Measurements from ENCODE around the gene GTF2B.
"Not testable (repeated sequence)": the region's sequence is repeated elsewhere in the genome, so short reads cannot be mapped to it uniquely, and the experiment has no call there.

The GTF2B gene, protein sequence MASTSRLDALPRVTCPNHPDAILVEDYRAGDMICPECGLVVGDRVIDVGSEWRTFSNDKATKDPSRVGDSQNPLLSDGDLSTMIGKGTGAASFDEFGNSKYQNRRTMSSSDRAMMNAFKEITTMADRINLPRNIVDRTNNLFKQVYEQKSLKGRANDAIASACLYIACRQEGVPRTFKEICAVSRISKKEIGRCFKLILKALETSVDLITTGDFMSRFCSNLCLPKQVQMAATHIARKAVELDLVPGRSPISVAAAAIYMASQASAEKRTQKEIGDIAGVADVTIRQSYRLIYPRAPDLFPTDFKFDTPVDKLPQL

DNA sequence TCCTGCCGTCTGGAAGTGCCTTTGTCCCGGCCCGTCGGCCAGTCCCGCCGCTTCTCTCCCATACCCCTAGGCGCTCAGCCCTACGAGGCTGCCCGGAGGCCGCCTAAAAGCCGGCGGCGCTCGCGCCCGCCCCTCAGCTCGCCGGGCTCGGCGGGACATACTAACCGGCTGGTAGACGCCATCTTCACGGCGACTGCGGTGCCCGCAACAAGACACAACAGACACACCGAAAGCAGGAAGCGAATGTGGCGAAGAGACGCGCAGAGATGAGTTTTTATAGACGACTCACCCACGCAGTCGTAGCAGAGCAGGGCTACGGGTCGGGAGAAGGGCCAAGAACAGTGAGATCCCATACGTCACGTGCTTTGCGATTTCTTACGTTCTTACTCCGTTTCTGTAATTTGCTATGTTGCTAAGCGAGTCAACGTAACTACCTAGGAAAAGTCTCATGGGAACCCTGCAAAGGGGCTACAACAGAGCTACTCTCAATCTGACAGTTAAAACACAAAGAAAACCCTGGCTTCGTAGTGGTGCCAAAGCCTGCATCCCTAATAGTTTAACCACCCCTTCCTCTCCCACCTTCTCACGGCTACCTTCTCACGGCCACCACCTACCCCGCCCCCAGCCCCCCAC is at the start of gene GTF2B:
Gene GTF2B (minus strand): TSS at position 250 of the 633 bp plus-strand sequence. CDS start 68 bp downstream, at position 182.
- H3K27ac ChIP-seq (ENCODE audit: low read length) = peak within 1 kb of the TSS; percentile 94
- peaks cover 4 to 8% of the 10 kb centered on the region in 2 donors for H3K36me3 ChIP-seq (ENCODE audit: control insufficient read depth in 1 of 2, insufficient read depth in 2 of 2, low read length in 2 of 2)
- peaks cover 14 to 18% of the 10 kb centered on the region in 2 donors for H3K4me1 ChIP-seq (ENCODE audit: control insufficient read depth in 1 of 2, insufficient read depth in 2 of 2, low read length in 2 of 2)
- H3K27me3 ChIP-seq (ENCODE audit: low read depth, low read length) = no peaks in the 10 kb centered on the region
- no peaks in the 10 kb centered on the region for H3K9me3 ChIP-seq (ENCODE audit: control insufficient read depth in 1 of 2, low read length in 2 of 2)
- peak within 1 kb of the TSS; percentile 92 to 97 for H3K4me3 ChIP-seq (ENCODE audit: low read depth in 1 of 2, low read length in 2 of 2)

DNA sequence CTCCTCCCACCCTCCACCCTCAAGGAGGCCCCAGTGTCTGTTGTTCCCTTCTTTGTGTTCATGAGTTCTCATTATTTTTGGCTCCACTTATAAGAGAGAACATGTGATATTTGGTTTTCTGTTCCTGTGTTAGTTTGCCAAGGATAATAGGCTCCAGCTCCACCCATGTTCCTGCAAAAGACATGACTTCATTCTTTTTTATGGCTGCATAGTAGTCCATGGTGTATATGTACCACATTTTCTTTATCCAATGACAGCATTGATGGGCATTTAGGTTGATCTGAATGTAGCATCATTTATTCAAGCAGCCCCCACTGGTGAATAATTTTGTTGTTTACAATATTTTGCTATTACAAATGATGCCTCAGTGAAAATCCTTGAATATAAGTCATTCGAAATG is 47.2 kb upstream of the GTF2B start:
- H3K4me3 ChIP-seq (ENCODE audit: low read depth in 1 of 2, low read length in 2 of 2); H3K4me1 ChIP-seq (ENCODE audit: control insufficient read depth in 1 of 2, insufficient read depth in 2 of 2, low read length in 2 of 2); H3K27me3 ChIP-seq (ENCODE audit: low read depth, low read length); H3K27ac ChIP-seq (ENCODE audit: low read length); H3K9me3 ChIP-seq (ENCODE audit: control insufficient read depth in 1 of 2, low read length in 2 of 2): not testable (repeated sequence)
- peaks cover 31 to 45% of the 10 kb centered on the region in 2 donors for H3K36me3 ChIP-seq (ENCODE audit: control insufficient read depth in 1 of 2, insufficient read depth in 2 of 2, low read length in 2 of 2)

DNA sequence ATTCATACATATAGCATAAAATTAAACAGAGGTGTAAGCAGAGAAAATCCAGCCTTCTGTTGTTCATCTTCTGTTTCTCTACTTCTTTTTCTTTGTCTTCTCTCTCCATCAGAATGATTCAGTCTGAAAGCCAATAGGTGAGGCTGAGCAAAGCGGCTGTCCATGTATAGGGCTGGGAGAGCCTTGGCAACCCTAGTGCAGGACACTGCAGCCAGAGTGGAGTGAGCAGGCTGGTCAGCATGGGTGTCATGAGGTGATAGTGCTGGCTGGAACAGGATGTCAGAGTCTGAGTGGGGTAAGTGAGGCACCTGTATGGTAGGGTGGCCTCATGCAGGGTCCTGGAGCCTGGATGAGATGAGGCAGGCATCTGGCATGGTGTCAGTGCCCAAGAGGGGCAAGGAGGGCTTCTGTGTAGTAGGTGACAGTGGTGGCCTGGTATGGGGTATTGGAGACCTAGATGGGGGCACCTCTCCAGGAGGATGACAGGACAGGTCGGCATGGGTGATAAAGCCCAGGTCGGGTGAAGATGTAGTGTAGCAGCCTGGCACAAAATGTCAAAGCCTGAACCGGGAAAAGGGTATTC is 45.5 kb upstream of the GTF2B start:
- Histone ChIP-seq H3K27me3 (ENCODE audit: low read depth, low read length) (no peaks in the 10 kb centered on the region), H3K9me3 (ENCODE audit: control insufficient read depth in 1 of 2, low read length in 2 of 2) (no peaks in the 10 kb centered on the region), H3K27ac (ENCODE audit: low read length) (no peak overlapping the region), H3K4me3 (ENCODE audit: low read depth in 1 of 2, low read length in 2 of 2) (no peak overlapping the region), H3K4me1 (ENCODE audit: control insufficient read depth in 1 of 2, insufficient read depth in 2 of 2, low read length in 2 of 2) (peaks cover 0 to 3% of the 10 kb centered on the region in 2 donors), H3K36me3 (ENCODE audit: control insufficient read depth in 1 of 2, insufficient read depth in 2 of 2, low read length in 2 of 2) (peaks cover 29 to 48% of the 10 kb centered on the region in 2 donors)

DNA sequence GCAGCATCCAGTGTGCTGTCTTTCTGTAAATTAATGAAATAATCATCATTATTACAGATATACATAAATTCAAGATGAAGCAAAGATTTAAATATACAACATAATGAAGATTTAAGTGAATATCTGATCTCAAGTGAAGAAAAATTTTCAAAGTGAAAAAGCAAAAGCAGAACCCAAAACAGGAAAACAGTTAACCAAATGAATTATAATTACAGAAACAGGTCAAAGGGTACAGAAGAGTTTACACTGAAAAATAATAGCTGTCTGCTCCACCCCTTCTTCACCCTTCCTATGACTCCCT is 44.8 kb upstream of the GTF2B start:
- Histone ChIP-seq H3K27ac (ENCODE audit: low read length) (no peak overlapping the region), H3K36me3 (ENCODE audit: control insufficient read depth in 1 of 2, insufficient read depth in 2 of 2, low read length in 2 of 2) (peaks cover 29 to 49% of the 10 kb centered on the region in 2 donors)

DNA sequence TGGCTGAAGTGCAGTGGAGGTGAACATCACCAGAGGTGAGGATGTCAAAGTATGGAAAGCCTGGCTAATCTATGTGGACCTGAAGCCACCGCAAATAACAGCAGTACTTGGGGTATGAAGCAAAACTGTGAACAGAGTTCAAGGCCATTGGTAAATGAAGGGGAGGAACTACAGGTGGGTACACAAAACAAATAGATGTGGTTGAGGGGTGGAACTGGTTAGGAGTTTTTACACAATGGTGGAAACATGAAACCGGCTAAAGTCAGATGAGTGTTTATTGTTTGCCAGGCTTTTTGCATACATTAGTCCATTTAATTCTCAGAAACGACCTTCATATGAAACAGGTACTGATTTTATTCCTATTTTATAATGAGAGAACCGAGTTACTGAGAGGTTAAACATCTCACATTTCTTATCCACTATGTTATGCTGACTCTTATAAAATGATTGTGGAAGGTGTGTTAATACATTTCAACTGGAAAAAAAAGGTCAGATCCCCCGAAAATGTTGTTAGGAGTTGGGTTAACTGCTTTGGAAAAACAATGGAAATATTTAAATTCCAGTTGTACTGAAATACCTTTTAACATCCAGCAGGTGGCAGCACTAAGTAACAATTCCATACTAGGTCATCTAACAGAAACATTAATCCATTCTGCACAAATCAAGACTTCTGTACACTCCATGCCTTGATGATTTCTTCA is 44.3 kb upstream of the GTF2B start:
- H3K4me1 ChIP-seq (ENCODE audit: control insufficient read depth in 1 of 2, insufficient read depth in 2 of 2, low read length in 2 of 2) = peaks cover 0 to 3% of the 10 kb centered on the region in 2 donors
- H3K27me3 ChIP-seq (ENCODE audit: low read depth, low read length) = no peaks in the 10 kb centered on the region
- peaks cover 29 to 53% of the 10 kb centered on the region in 2 donors for H3K36me3 ChIP-seq (ENCODE audit: control insufficient read depth in 1 of 2, insufficient read depth in 2 of 2, low read length in 2 of 2)
- no peak overlapping the region for H3K4me3 ChIP-seq (ENCODE audit: low read depth in 1 of 2, low read length in 2 of 2)
- H3K27ac ChIP-seq (ENCODE audit: low read length) = no peak overlapping the region
- no peaks in the 10 kb centered on the region for H3K9me3 ChIP-seq (ENCODE audit: control insufficient read depth in 1 of 2, low read length in 2 of 2)

More for the DNA sequence above, 44.8 kb upstream of the GTF2B start:
- Histone ChIP-seq H3K9me3 (ENCODE audit: control insufficient read depth in 1 of 2, low read length in 2 of 2) (no peaks in the 10 kb centered on the region), H3K4me1 (ENCODE audit: control insufficient read depth in 1 of 2, insufficient read depth in 2 of 2, low read length in 2 of 2) (peaks cover 0 to 3% of the 10 kb centered on the region in 2 donors), H3K4me3 (ENCODE audit: low read depth in 1 of 2, low read length in 2 of 2) (no peak overlapping the region), H3K27me3 (ENCODE audit: low read depth, low read length) (no peaks in the 10 kb centered on the region)

DNA sequence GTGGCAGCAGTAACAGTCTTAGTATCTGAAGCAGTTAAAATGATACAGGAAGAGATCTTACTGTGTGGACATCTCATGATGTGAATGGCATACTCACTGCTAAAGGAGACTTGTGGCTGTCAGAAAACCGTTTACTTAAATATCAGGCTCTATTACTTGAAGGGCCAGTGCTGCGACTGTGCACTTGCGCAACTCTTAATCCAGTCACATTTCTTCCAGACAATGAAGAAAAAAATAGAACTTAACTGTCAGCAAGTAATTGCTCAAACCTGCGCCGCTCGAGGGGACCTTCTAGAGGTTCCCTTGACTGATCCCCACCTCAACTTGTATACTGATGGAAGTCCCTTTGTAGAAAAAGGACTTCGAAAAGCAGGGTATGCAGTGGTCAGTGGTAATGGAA is 38.8 kb upstream of the GTF2B start:
- H3K4me3 ChIP-seq (ENCODE audit: low read depth in 1 of 2, low read length in 2 of 2); H3K4me1 ChIP-seq (ENCODE audit: control insufficient read depth in 1 of 2, insufficient read depth in 2 of 2, low read length in 2 of 2); H3K27me3 ChIP-seq (ENCODE audit: low read depth, low read length); H3K27ac ChIP-seq (ENCODE audit: low read length); H3K9me3 ChIP-seq (ENCODE audit: control insufficient read depth in 1 of 2, low read length in 2 of 2): not testable (repeated sequence)
- H3K36me3 ChIP-seq (ENCODE audit: control insufficient read depth in 1 of 2, insufficient read depth in 2 of 2, low read length in 2 of 2) = peaks cover 14 to 48% of the 10 kb centered on the region in 2 donors

DNA sequence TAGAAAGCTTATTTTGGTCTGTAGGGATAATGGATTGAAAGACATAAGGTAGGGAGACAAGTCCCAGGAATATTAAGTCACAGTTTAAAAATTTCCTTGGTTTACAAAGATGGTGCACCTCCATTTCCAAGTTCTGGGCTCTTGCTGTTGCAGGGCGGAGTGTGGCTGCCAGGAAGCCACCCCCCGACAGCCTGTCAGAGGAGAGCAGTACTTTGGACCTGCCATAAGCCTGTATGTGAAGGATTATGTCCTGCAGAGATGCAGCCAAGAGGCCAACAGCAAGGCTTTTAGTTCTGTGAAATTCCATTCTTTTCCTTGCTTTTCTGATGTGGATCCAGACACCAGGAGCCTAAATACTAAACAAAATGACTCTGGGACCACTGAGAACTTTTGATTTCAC is 31.9 kb upstream of the GTF2B start:
- Histone ChIP-seq H3K27me3 (ENCODE audit: low read depth, low read length) (no peaks in the 10 kb centered on the region), H3K4me3 (ENCODE audit: low read depth in 1 of 2, low read length in 2 of 2) (no peak overlapping the region), H3K9me3 (ENCODE audit: control insufficient read depth in 1 of 2, low read length in 2 of 2) (peaks cover 0 to 6% of the 10 kb centered on the region in 2 donors), H3K27ac (ENCODE audit: low read length) (no peak overlapping the region), H3K36me3 (ENCODE audit: control insufficient read depth in 1 of 2, insufficient read depth in 2 of 2, low read length in 2 of 2) (peaks cover 4 to 70% of the 10 kb centered on the region in 2 donors), H3K4me1 (ENCODE audit: control insufficient read depth in 1 of 2, insufficient read depth in 2 of 2, low read length in 2 of 2) (no peaks in the 10 kb centered on the region)

DNA sequence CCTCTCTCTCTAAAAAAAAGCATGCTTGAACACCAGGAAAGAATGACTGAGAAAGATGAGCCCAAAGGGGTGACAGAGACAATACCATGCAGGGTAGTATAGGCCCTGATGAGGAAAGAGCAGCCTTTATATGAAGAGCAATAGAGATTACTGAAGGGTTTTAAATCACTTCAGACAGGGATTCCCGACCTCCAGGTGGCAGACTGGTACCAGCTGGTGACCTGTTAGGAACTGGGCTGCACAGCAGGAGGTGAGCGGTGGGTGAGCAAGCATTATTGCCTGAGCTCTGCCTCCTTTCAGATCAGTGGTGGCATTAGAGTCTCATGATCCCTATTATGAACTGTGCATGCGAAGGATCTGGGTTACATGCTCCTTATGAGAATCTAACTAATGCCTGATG is 30.8 kb upstream of the GTF2B start:
- H3K9me3 ChIP-seq (ENCODE audit: control insufficient read depth in 1 of 2, low read length in 2 of 2) = peaks cover 0 to 16% of the 10 kb centered on the region in 2 donors
- peaks cover 4 to 64% of the 10 kb centered on the region in 2 donors for H3K36me3 ChIP-seq (ENCODE audit: control insufficient read depth in 1 of 2, insufficient read depth in 2 of 2, low read length in 2 of 2)
- H3K27me3 ChIP-seq (ENCODE audit: low read depth, low read length) = no peaks in the 10 kb centered on the region
- H3K27ac ChIP-seq (ENCODE audit: low read length) = no peak overlapping the region
- H3K4me1 ChIP-seq (ENCODE audit: control insufficient read depth in 1 of 2, insufficient read depth in 2 of 2, low read length in 2 of 2) = no peaks in the 10 kb centered on the region
- H3K4me3 ChIP-seq (ENCODE audit: low read depth in 1 of 2, low read length in 2 of 2) = no peak overlapping the region

DNA sequence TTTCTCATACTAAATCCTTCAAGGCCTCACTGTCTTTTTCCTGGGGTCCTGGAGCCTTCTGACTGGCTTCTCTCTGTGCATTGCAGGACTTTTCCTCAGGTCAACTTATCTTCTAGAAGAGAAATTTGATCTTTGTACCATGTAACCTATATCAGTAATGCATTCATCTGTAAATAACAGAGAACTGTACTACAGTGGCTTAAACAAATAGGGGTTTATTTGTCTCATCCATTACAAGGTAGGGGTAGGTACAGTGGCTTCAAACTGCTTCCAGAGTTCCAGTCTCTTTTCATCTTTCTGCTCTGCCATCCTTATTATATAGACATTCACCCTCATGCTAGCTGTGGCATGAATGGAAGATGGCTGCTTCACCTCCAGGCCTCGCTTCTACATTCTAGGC is 29.5 kb upstream of the GTF2B start:
- H3K36me3 ChIP-seq (ENCODE audit: control insufficient read depth in 1 of 2, insufficient read depth in 2 of 2, low read length in 2 of 2) = peaks cover 4 to 63% of the 10 kb centered on the region in 2 donors
- no peaks in the 10 kb centered on the region for H3K4me1 ChIP-seq (ENCODE audit: control insufficient read depth in 1 of 2, insufficient read depth in 2 of 2, low read length in 2 of 2)
- no peak overlapping the region for H3K4me3 ChIP-seq (ENCODE audit: low read depth in 1 of 2, low read length in 2 of 2)
- H3K9me3 ChIP-seq (ENCODE audit: control insufficient read depth in 1 of 2, low read length in 2 of 2) = peaks cover 0 to 24% of the 10 kb centered on the region in 2 donors
- no peaks in the 10 kb centered on the region for H3K27me3 ChIP-seq (ENCODE audit: low read depth, low read length)
- no peak overlapping the region for H3K27ac ChIP-seq (ENCODE audit: low read length)

DNA sequence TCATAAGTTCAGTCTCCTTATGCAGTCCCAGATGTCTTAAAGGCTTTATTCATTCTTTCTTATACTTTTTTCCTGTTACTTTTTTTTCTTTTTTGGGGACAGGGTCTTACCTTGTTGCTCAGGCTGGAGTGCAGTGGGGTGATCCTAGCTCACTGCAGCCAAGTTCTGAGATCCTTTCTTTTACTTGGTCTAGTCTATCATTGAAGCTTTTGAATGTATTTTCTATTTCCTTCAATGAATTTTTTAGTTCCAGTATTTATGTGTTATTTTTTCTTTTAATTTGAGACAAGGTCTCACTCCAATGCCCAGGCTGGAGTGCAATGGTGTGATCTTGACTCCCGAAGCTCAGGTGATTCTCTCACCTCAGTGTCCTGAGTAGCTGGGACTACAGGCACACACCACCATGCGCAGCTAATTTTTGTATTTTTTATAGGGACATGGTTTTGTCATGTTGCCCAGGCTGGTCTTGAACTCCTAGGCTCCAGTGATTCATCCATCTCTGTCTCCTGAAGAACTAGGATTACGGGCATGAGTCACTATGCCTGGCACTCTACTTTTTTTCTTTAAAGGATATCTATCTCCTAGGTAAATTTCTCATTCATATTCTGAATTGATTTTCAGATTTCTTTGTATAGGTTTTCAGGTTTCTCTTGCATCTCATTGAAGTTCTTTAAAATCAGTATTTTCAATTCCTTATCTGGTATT is 26.1 kb upstream of the GTF2B start:
- Histone ChIP-seq H3K4me1 (ENCODE audit: control insufficient read depth in 1 of 2, insufficient read depth in 2 of 2, low read length in 2 of 2) (no peaks in the 10 kb centered on the region), H3K27me3 (ENCODE audit: low read depth, low read length) (no peaks in the 10 kb centered on the region), H3K9me3 (ENCODE audit: control insufficient read depth in 1 of 2, low read length in 2 of 2) (peaks cover 0 to 24% of the 10 kb centered on the region in 2 donors), H3K4me3 (ENCODE audit: low read depth in 1 of 2, low read length in 2 of 2) (no peak overlapping the region), H3K27ac (ENCODE audit: low read length) (no peak overlapping the region), H3K36me3 (ENCODE audit: control insufficient read depth in 1 of 2, insufficient read depth in 2 of 2, low read length in 2 of 2) (peaks cover 0 to 35% of the 10 kb centered on the region in 2 donors)

DNA sequence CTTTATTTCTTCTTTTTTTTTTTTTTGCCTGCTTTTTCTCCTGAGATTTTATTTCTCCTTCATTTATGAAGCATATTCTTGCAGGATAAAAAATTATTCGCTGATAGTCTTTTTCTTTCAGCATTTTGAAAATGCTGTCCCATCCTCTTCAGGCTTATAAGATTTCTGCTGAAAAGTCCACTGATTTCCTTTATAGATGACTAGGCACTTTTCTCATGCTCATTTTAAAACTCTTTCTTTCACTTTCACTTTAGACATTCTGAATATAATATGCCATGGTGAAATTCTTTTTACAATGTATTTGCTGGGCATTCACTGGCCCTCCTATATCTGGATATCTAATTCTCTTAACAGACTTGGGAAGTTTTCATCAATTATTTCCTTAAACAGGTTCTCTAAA is 25.5 kb upstream of the GTF2B start:
- H3K27ac ChIP-seq (ENCODE audit: low read length) = no peak overlapping the region
- no peaks in the 10 kb centered on the region for H3K4me1 ChIP-seq (ENCODE audit: control insufficient read depth in 1 of 2, insufficient read depth in 2 of 2, low read length in 2 of 2)
- H3K4me3 ChIP-seq (ENCODE audit: low read depth in 1 of 2, low read length in 2 of 2) = no peak overlapping the region
- H3K36me3 ChIP-seq (ENCODE audit: control insufficient read depth in 1 of 2, insufficient read depth in 2 of 2, low read length in 2 of 2) = peaks cover 0 to 30% of the 10 kb centered on the region in 2 donors
- peaks cover 0 to 24% of the 10 kb centered on the region in 2 donors for H3K9me3 ChIP-seq (ENCODE audit: control insufficient read depth in 1 of 2, low read length in 2 of 2)
- H3K27me3 ChIP-seq (ENCODE audit: low read depth, low read length) = no peaks in the 10 kb centered on the region
